ENCODE measurements around the gene P4HB.

The P4HB gene

DNA sequence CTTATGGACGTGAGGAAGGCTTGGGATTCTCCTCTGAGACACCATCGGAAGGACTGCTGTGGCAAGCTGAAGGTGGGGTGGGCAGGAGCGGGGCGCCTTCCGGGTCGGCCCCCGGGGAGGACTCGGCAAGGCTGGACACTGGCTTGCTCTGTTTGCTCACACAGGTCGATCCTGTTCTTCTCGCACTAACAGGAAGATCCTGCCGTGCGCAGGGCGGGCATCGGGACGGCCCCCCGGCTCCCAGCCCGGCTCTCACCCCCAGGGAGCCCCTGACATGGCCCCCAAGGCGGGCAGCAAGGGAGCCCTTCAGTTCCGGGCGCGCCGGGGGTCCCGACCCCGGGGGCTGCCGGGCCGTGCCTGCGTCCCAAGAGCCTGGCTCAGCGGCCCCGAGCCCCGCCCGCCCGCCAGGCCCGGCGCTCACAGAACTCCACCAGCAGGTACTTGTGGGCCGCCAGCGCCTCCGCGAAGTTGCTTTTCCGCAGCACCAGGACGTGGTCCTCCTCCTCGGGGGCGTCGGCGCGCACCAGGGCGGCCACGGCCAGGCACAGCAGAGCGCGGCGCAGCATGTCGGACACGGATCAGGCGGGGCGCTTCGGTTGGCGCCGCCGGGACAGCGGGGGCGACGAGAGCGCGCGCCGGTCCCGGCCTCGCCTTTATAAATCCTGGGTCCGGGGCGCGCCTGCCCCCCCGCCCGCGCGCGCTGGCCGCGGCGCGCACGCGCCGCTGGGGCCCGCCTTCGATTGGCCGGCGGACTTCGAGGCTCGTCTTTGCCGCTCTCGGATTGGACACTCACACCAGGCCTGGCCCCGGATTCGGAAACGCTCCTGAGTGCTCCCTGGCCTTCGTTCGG lies at the start of gene P4HB:
Gene P4HB (minus strand): TSS at position 630 of the 850 bp plus-strand sequence. CDS start 64 bp downstream, at position 566.
- no peak for ATAC-seq
- TF ChIP-seq ZFP30 (CRISPR knock-in tag; IDR thresholded peaks at IDR 0.05) (no peak), ZFP3 (CRISPR knock-in tag; IDR thresholded peaks at IDR 0.05) (no peak), BACH2 (CRISPR knock-in tag; IDR thresholded peaks at IDR 0.05; ENCODE audit: borderline replicate concordance) (no peak), ARNTL (CRISPR knock-in tag; IDR thresholded peaks at IDR 0.05; ENCODE audit: borderline replicate concordance, low read depth) (no peak), TOX (CRISPR knock-in tag; IDR thresholded peaks at IDR 0.05; ENCODE audit: borderline replicate concordance) (no peak)

DNA sequence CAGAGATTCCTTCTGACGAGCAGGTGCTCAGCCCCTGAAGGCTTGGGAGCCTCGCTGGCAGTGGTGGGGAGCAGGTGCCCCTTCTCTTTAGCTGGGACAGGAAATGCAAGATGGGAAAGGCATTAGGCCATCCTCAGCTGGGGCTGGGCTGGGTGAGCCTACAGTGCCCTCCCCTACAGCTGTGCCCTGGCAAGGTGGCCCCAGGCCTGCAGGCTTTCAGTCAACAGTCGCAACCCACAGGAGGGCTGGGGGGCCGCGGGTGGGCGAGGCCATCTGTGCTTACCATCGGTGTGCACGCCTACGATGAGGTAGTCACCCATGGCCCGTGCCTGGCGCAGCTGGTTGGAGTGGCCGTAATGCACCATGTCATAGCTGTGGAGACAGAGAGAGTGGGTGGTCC lies 48.9 kb upstream of the P4HB start:
- TF ChIP-seq GLIS3 (CRISPR knock-in tag; IDR thresholded peaks at IDR 0.05) (no peak), SNAI2 (CRISPR knock-in tag; IDR thresholded peaks at IDR 0.05) (no peak)
- ATAC-seq, result no peak

DNA sequence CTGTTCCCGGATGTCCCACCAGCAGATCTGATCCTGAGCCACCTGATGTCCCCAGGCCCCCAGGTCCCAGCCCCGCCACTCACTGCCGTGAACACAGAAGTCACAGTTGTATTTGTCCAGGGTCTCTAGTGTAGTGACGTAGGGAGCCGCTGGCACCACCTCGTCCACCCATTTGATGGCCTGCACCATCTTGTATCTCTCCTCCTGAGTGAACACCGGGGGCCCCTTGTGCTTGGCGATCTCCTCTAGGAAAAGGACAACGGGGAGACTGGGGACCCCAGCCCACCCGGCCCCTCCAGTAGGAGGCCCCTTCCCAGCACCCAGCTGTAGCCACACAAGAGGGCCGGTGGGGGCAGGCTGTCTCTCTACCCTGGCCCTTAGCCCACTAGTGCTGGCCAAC lies 48.5 kb upstream of the P4HB start:
- no peak for ATAC-seq
- TF ChIP-seq POU6F1 (CRISPR knock-in tag; IDR thresholded peaks at IDR 0.05; ENCODE audit: borderline replicate concordance, low read depth) (no peak), ARNTL (CRISPR knock-in tag; IDR thresholded peaks at IDR 0.05; ENCODE audit: borderline replicate concordance, low read depth) (no peak), RARB (CRISPR knock-in tag; IDR thresholded peaks at IDR 0.05) (no peak), TSHZ2 (CRISPR knock-in tag; IDR thresholded peaks at IDR 0.05) (no peak), ISL1 (CRISPR knock-in tag; IDR thresholded peaks at IDR 0.05) (no peak), TCF4 (CRISPR knock-in tag; IDR thresholded peaks at IDR 0.05; ENCODE audit: borderline replicate concordance) (no peak), PPARA (CRISPR knock-in tag; IDR thresholded peaks at IDR 0.05; ENCODE audit: borderline replicate concordance) (no peak), ZNF70 (CRISPR knock-in tag; IDR thresholded peaks at IDR 0.05) (no peak), CSRNP3 (CRISPR knock-in tag; IDR thresholded peaks at IDR 0.05) (no peak), TOX (CRISPR knock-in tag; IDR thresholded peaks at IDR 0.05; ENCODE audit: borderline replicate concordance) (no peak)

GRCh38 chr17:81907219-81908145 lies 47.1 kb upstream of the P4HB start:
- no peak for TF ChIP-seq ZNF565 (CRISPR knock-in tag; conservative IDR thresholded peaks at IDR 0.05; ENCODE audit: low read depth)
- no peak for TF ChIP-seq ZNF70 (CRISPR knock-in tag; IDR thresholded peaks at IDR 0.05)
- no peak for TF ChIP-seq OSR1 (CRISPR knock-in tag; IDR thresholded peaks at IDR 0.05)
- TF ChIP-seq ZFP30 (CRISPR knock-in tag; IDR thresholded peaks at IDR 0.05), result no peak
- no peak for TF ChIP-seq SNAI2 (CRISPR knock-in tag; IDR thresholded peaks at IDR 0.05)
- TF ChIP-seq RARB (CRISPR knock-in tag; IDR thresholded peaks at IDR 0.05), result no peak
- TF ChIP-seq TOX (CRISPR knock-in tag; IDR thresholded peaks at IDR 0.05; ENCODE audit: borderline replicate concordance), result no peak
- no peak for TF ChIP-seq CSDC2 (CRISPR knock-in tag; IDR thresholded peaks at IDR 0.05)
- TF ChIP-seq GLIS3 (CRISPR knock-in tag; IDR thresholded peaks at IDR 0.05), result no peak
- TF ChIP-seq, protein P1, sequence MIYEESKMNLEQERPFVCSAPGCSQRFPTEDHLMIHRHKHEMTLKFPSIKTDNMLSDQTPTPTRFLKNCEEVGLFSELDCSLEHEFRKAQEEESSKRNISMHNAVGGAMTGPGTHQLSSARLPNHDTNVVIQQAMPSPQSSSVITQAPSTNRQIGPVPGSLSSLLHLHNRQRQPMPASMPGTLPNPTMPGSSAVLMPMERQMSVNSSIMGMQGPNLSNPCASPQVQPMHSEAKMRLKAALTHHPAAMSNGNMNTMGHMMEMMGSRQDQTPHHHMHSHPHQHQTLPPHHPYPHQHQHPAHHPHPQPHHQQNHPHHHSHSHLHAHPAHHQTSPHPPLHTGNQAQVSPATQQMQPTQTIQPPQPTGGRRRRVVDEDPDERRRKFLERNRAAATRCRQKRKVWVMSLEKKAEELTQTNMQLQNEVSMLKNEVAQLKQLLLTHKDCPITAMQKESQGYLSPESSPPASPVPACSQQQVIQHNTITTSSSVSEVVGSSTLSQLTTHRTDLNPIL (CRISPR knock-in tag; IDR thresholded peaks at IDR 0.05; ENCODE audit: low read depth), result no peak
- TF ChIP-seq ZC3H10 (CRISPR knock-in tag; IDR thresholded peaks at IDR 0.05), result no peak
- no peak for TF ChIP-seq ARNTL (CRISPR knock-in tag; IDR thresholded peaks at IDR 0.05; ENCODE audit: borderline replicate concordance, low read depth)
- TF ChIP-seq PPARA (CRISPR knock-in tag; IDR thresholded peaks at IDR 0.05; ENCODE audit: borderline replicate concordance), result no peak
- ATAC-seq, result no peak

Measured in SK-N-SH treated with all-trans-retinoic acid at 6 μM for 48 hours (cell line).